ENCODE results near the gene FEM1B. TPM values are rescaled to one million over a fixed set of nuclear protein-coding genes. Genes with fewer than 3 reads are reported as not detected.

Gene FEM1B
- total RNA-seq, 2 experiments from 2014 or later: 45.1 to 50.7 TPM

DNA sequence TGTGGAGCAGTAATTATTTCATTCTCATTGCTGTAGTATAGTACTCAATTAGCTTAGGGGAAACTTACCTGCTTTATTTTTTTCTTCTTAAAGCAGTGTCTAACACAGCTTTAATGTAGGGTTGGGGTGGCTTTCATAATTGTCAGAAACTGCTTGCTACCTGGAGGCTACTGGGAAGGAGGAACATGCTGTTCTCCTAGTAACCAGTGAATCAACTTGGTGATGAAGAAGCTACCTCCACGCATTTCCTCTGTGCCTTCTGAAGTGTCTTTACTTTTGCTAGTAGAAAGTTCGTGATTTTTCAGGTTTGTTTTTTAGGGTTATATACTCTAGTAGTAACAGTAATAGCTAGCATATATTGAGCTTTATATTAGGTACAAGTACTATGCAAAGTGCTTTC, 11.5 kb downstream of the FEM1B start:
- Mint-ChIP-seq H3K4me3 (no peak overlapping the region), H3K9me3 (ENCODE audit: insufficient read depth) (no peaks in the 10 kb centered on the region), H3K4me1 (ENCODE audit: low read depth) (peaks cover 54% of the 10 kb centered on the region), H3K36me3 (ENCODE audit: low read depth) (peaks cover 53% of the 10 kb centered on the region), H3K27ac (no peak overlapping the region), H3K27me3 (ENCODE audit: low read depth) (no peaks in the 10 kb centered on the region)
- CTCF ChIA-PET: interaction anchor here (1.1 to 2.2 kb wide), 6 partner anchors 9 to 261 kb away, joined by 3 to 15 read pairs (median 5); partner anchors contain the start of gene FEM1B
- POLR2A ChIA-PET: interaction anchor here (0.9 to 1.1 kb wide), 2 partner anchors 8 to 12 kb away, joined by 3 to 4 read pairs; no protein-coding TSS in a partner anchor
- no peak for DNase-seq
- ATAC-seq: no peak

GRCh38 chr15:68289621-68290352, 12.2 kb downstream of the FEM1B start:
- H3K9me3 Mint-ChIP-seq (ENCODE audit: insufficient read depth): no peaks in the 10 kb centered on the region
- H3K27ac Mint-ChIP-seq: no peak overlapping the region
- ChIA-PET CTCF (interaction anchor here (1.1 to 3.1 kb wide), 7 partner anchors 10 to 260 kb away, joined by 3 to 26 read pairs (median 5); no protein-coding TSS in a partner anchor), POLR2A (interaction anchor here (1.1 kb wide), 2 partner anchors 9 to 12 kb away, joined by 4 to 5 read pairs; partner anchors contain the start of gene FEM1B)
- no peaks in the 10 kb centered on the region for H3K27me3 Mint-ChIP-seq (ENCODE audit: low read depth)
- peaks cover 50% of the 10 kb centered on the region for H3K4me1 Mint-ChIP-seq (ENCODE audit: low read depth)
- ATAC-seq (no peak), DNase-seq (no peak)
- H3K4me3 Mint-ChIP-seq: no peak overlapping the region
- peaks cover 51% of the 10 kb centered on the region for H3K36me3 Mint-ChIP-seq (ENCODE audit: low read depth)

GRCh38 chr15:68290715-68291114, 13.2 kb downstream of the FEM1B start:
- no peak for ATAC-seq
- H3K9me3 Mint-ChIP-seq (ENCODE audit: insufficient read depth): no peaks in the 10 kb centered on the region
- CTCF ChIA-PET: interaction anchor here (1.2 to 4.7 kb wide), 6 partner anchors 10 to 38 kb away, joined by 4 to 26 read pairs (median 10); partner anchors contain the start of gene FEM1B

GRCh38 chr15:68292157-68292781, 14.7 kb downstream of the FEM1B start:
- Mint-ChIP-seq H3K27me3 (ENCODE audit: low read depth) (no peaks in the 10 kb centered on the region), H3K4me3 (no peak overlapping the region), H3K9me3 (ENCODE audit: insufficient read depth) (no peaks in the 10 kb centered on the region), H3K36me3 (ENCODE audit: low read depth) (peaks cover 50% of the 10 kb centered on the region), H3K27ac (no peak overlapping the region), H3K4me1 (ENCODE audit: low read depth) (peaks cover 33% of the 10 kb centered on the region)
- ATAC-seq (peak; percentile 61), DNase-seq (no peak)
- POLR2A ChIA-PET: interaction anchor here (2.0 kb wide), 1 partner anchor 15 kb away, joined by 15 read pairs; the partner anchor contains the start of gene FEM1B
- CTCF ChIA-PET: interaction anchor here (1.3 to 4.7 kb wide), 6 partner anchors 10 to 39 kb away, joined by 4 to 26 read pairs (median 6); partner anchors contain the start of gene FEM1B

More at GRCh38 chr15:68290715-68291114, 13.2 kb downstream of the FEM1B start:
- H3K4me1 Mint-ChIP-seq (ENCODE audit: low read depth): peaks cover 41% of the 10 kb centered on the region
- H3K4me3 Mint-ChIP-seq: no peak overlapping the region
- peaks cover 49% of the 10 kb centered on the region for H3K36me3 Mint-ChIP-seq (ENCODE audit: low read depth)
- POLR2A ChIA-PET: interaction anchor here (1.1 to 2.0 kb wide), 2 partner anchors 13 kb away, joined by 5 to 15 read pairs; partner anchors contain the start of gene FEM1B
- DNase-seq: no peak
- no peaks in the 10 kb centered on the region for H3K27me3 Mint-ChIP-seq (ENCODE audit: low read depth)
- no peak overlapping the region for H3K27ac Mint-ChIP-seq

GRCh38 chr15:68292967-68293366, 15.4 kb downstream of the FEM1B start:
- H3K9me3 Mint-ChIP-seq (ENCODE audit: insufficient read depth): no peaks in the 10 kb centered on the region
- POLR2A ChIA-PET: interaction anchor here (2.0 kb wide), 1 partner anchor 15 kb away, joined by 15 read pairs; the partner anchor contains the start of gene FEM1B
- CTCF ChIA-PET: interaction anchor here (1.3 to 4.7 kb wide), 5 partner anchors 10 to 40 kb away, joined by 4 to 26 read pairs (median 6); partner anchors contain the start of gene FEM1B
- H3K36me3 Mint-ChIP-seq (ENCODE audit: low read depth): peaks cover 53% of the 10 kb centered on the region
- no peak for ATAC-seq
- peaks cover 36% of the 10 kb centered on the region for H3K4me1 Mint-ChIP-seq (ENCODE audit: low read depth)
- no peak for DNase-seq
- no peak overlapping the region for H3K27ac Mint-ChIP-seq
- H3K27me3 Mint-ChIP-seq (ENCODE audit: low read depth): no peaks in the 10 kb centered on the region
- no peak overlapping the region for H3K4me3 Mint-ChIP-seq

- POLR2A ChIA-PET: interaction anchor here (1.8 kb wide), 1 partner anchor 18 kb away, joined by 10 read pairs; the partner anchor contains the start of gene FEM1B
- H3K4me1 Mint-ChIP-seq (ENCODE audit: low read depth): peaks cover 35% of the 10 kb centered on the region
- H3K36me3 Mint-ChIP-seq (ENCODE audit: low read depth): peaks cover 48% of the 10 kb centered on the region
- CTCF ChIA-PET: interaction anchor here (1.0 to 4.7 kb wide), 3 partner anchors 11 to 95 kb away, joined by 3 to 23 read pairs (median 20); partner anchors contain the start of gene FEM1B
- H3K4me3 Mint-ChIP-seq: no peak overlapping the region
- no peak for DNase-seq
- H3K27me3 Mint-ChIP-seq (ENCODE audit: low read depth): no peaks in the 10 kb centered on the region
- no peak overlapping the region for H3K27ac Mint-ChIP-seq
- no peaks in the 10 kb centered on the region for H3K9me3 Mint-ChIP-seq (ENCODE audit: insufficient read depth)
- no peak for ATAC-seq
Observed at GRCh38 chr15:68295014-68295805, 17.7 kb downstream of the FEM1B start.

DNA sequence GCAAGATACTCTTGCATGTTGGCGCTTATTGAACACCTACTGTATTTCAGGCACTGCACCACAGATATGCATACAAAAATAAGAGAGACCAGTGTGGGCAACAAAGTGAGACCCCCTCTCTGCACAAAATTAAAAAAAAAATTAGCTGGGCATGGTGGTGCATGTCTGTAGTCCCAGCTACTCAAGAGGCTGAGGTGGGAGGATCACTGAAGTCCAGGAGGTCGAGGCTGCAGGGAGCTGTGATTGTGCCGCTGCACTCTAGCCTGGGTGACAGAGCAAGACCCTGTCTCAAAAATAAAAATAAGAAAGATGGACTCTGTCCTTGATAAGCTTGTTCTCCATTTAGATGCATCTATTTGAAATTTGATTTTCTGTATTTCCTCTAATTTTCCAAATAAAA, 20.8 kb downstream of the FEM1B start:
- Mint-ChIP-seq H3K36me3 (ENCODE audit: low read depth) (peaks cover 35% of the 10 kb centered on the region), H3K27ac (peak overlapping the region; percentile 88), H3K9me3 (ENCODE audit: insufficient read depth) (no peaks in the 10 kb centered on the region), H3K27me3 (ENCODE audit: low read depth) (no peaks in the 10 kb centered on the region), H3K4me3 (peak overlapping the region; percentile 69), H3K4me1 (ENCODE audit: low read depth) (peaks cover 27% of the 10 kb centered on the region)
- DNase-seq (peak; percentile 12), ATAC-seq (no peak)
- ChIA-PET CTCF (interaction anchor here (1.0 to 2.3 kb wide), 5 partner anchors 8 to 45 kb away, joined by 5 to 16 read pairs (median 11); partner anchors contain the start of gene FEM1B), POLR2A (interaction anchor here (0.6 to 3.6 kb wide), 2 partner anchors 21 to 66 kb away, joined by 5 to 28 read pairs; partner anchors contain the start of gene FEM1B)

DNA sequence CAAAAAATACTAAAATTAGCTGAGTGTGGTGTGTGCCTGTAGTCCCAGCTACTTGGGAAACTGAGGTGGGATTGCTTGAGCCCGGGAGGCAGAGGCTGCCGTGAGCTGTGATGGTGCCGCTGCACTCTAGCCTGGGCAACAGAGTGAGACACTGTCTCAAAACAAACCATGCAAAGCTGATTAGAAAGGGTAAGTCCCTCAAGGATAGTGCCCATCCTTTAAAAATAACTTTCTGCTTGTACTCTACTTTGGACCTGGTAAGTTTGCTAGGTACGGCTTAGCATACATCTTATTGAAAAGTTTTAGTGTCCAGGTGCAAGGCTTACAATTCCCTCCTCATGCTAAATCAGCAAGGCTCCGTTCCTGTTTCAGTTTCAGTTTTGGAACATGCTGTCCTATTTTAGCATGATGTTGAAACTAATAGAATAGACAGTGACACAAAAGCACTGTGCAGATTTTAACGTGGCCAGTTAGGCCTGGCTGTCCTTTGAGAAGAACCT, 21.4 kb downstream of the FEM1B start:
- ATAC-seq (peak; percentile 93), DNase-seq (peak; percentile 58)
- ChIA-PET CTCF (interaction anchor here (1.0 to 2.3 kb wide), 6 partner anchors 8 to 83 kb away, joined by 3 to 16 read pairs (median 9); partner anchors contain the start of gene FEM1B), POLR2A (interaction anchor here (3.6 kb wide), 1 partner anchor 22 kb away, joined by 28 read pairs; the partner anchor contains the start of gene FEM1B)
- Mint-ChIP-seq H3K27me3 (ENCODE audit: low read depth) (no peaks in the 10 kb centered on the region), H3K36me3 (ENCODE audit: low read depth) (peaks cover 31% of the 10 kb centered on the region), H3K9me3 (ENCODE audit: insufficient read depth) (no peaks in the 10 kb centered on the region), H3K4me3 (peak overlapping the region; percentile 69), H3K4me1 (ENCODE audit: low read depth) (peaks cover 27% of the 10 kb centered on the region), H3K27ac (peak overlapping the region; percentile 88)

GRCh38 chr15:68299436-68299835, 21.9 kb downstream of the FEM1B start:
- ChIA-PET CTCF (interaction anchor here (0.9 to 2.3 kb wide), 5 partner anchors 18 to 83 kb away, joined by 3 to 16 read pairs (median 8); no protein-coding TSS in a partner anchor), POLR2A (interaction anchor here (3.6 kb wide), 1 partner anchor 22 kb away, joined by 28 read pairs; the partner anchor contains the start of gene FEM1B)
- Mint-ChIP-seq H3K27ac (peak overlapping the region; percentile 88), H3K4me1 (ENCODE audit: low read depth) (peaks cover 27% of the 10 kb centered on the region), H3K36me3 (ENCODE audit: low read depth) (peaks cover 28% of the 10 kb centered on the region), H3K4me3 (peak overlapping the region; percentile 47), H3K9me3 (ENCODE audit: insufficient read depth) (no peaks in the 10 kb centered on the region), H3K27me3 (ENCODE audit: low read depth) (no peaks in the 10 kb centered on the region)
- no peak for ATAC-seq
- peak; percentile 18 for DNase-seq

DNA sequence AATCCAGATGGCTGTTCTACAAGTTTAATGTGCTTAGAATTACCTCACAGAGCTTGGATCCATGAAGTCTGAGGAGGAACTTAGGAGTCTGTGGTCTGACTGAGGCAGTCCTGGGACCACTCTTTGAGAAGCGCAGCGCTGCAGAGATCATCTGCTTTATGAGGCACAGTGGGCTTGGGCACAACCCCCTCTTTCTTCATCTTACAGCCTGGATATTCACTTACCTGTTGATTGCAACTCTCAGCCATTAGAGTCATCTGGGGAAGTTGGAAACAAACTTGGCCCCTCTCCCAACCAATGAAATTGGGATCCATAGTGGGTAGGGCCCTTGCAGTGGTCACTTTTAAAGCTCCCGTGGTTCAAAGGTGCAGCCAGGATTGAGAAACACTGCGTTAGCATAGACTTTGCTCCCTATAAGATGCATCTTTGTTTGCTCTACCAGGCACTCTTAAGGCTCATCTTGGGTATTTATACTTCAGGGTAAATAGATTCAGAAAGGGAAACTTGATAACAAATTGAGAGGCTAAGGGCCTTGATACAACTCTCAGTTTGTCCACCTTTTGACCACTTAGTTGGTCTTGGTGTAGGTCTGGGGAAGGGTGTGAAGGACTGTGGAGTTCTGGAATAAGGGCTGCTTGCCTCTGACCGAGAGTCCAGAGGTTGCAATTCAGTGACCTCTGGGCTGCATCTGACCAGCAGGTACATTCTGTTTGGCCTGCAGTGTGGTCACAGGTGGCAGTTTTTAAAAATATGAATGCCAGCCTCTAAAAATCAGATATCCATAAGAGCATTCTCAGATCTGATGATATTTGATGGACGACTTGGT, 22.8 kb downstream of the FEM1B start:
- H3K27me3 Mint-ChIP-seq (ENCODE audit: low read depth): no peaks in the 10 kb centered on the region
- POLR2A ChIA-PET: interaction anchor here (0.6 to 3.6 kb wide), 2 partner anchors 23 to 47 kb away, joined by 3 to 28 read pairs; partner anchors contain the start of gene FEM1B
- no peaks in the 10 kb centered on the region for H3K9me3 Mint-ChIP-seq (ENCODE audit: insufficient read depth)
- peaks cover 27% of the 10 kb centered on the region for H3K4me1 Mint-ChIP-seq (ENCODE audit: low read depth)
- peak; percentile 14 for DNase-seq
- peaks cover 25% of the 10 kb centered on the region for H3K36me3 Mint-ChIP-seq (ENCODE audit: low read depth)
- ATAC-seq: no peak
- peak overlapping the region; percentile 54 for H3K27ac Mint-ChIP-seq
- H3K4me3 Mint-ChIP-seq: no peak overlapping the region
- CTCF ChIA-PET: interaction anchor here (0.9 to 2.3 kb wide), 4 partner anchors 19 to 82 kb away, joined by 3 to 11 read pairs (median 6); no protein-coding TSS in a partner anchor
